Middle frontal gyrus (tissue), 1 donor: ENCODE measurements around the gene CFAP20DC.
"Not testable (repeated sequence)": the region's sequence is repeated elsewhere in the genome, so short reads cannot be mapped to it uniquely, and the experiment has no call there.

Experiments
- DNase-seq: peaks from one replicate; pipeline ENCODE4 v3.0.0-alpha.2; 2015; ENCODE audit warnings: low spot score; ENCODE audit errors: extremely low spot score

Gene CFAP20DC

GRCh38 chr3:58868097-58868779 lies 181.6 kb downstream of the CFAP20DC start:
- no peak for DNase-seq

DNA sequence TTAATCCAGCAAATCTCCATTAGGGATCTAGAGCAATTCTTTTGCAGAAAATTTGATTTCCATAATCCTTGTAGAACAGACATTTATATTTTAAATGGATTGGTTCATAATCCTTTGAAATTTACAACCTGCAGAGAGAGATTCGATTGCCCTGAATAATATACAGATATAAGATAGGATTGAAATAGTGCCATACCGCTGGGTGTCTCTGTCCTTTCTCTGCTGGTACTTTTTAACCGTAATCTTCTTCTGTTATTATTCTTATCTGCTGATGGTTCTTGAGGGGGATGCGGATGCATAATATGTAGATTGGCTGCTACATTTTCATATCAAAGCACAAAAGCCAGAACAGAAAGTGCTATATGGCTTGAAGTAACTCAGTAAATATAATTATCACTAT lies 182.2 kb downstream of the CFAP20DC start:
- DNase-seq = no peak

- DNase-seq = no peak
Measured at GRCh38 chr3:58866079-58866478, 183.7 kb downstream of the CFAP20DC start.

- no peak for DNase-seq
Measured at GRCh38 chr3:58864480-58864879, 185.3 kb downstream of the CFAP20DC start.

GRCh38 chr3:58863206-58863605 lies 186.6 kb downstream of the CFAP20DC start:
- no peak for DNase-seq

DNA sequence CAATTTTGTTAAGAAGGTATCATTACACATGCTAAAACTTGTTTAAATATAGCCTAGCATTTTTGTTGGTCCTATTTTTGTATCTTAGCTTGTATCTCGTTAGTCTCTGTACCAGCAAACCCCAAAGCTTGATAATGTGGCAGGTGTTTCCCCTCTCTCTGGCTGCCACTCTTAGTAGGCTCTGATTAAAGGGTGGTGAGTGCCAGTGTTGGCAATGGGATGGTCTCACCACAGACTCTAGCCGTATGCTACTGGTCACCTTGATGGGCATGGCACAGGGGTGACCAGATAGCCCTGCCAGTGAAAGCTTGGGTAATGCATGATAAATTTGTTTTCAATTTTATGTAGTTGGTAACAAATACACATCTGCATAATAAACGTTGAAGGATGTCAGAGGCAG lies 188.3 kb downstream of the CFAP20DC start:
- no peak for DNase-seq

- DNase-seq = no peak
Measured at GRCh38 chr3:58858126-58858525, 191.7 kb downstream of the CFAP20DC start.

- DNase-seq = no peak
Measured at GRCh38 chr3:58857402-58857801, 192.4 kb downstream of the CFAP20DC start.

DNA sequence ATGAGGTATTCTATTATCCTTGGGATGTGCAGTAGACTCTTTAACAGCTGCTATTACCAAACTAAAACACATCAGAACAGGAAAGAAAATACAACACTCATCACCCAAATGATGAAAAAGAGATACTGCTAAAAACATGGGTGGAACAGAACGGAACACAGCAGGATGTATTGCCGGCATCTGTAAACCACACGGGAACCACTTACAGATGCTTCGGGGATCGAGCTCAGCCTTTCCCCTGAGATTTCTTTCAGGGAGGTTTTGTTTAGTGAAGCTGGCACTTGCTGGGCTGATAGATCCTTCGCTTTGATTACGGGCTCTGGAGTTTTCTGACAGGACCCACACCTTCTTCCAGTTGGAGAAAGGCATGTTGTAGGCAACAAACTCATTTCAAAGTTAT lies 201.0 kb downstream of the CFAP20DC start:
- no peak for DNase-seq

DNA sequence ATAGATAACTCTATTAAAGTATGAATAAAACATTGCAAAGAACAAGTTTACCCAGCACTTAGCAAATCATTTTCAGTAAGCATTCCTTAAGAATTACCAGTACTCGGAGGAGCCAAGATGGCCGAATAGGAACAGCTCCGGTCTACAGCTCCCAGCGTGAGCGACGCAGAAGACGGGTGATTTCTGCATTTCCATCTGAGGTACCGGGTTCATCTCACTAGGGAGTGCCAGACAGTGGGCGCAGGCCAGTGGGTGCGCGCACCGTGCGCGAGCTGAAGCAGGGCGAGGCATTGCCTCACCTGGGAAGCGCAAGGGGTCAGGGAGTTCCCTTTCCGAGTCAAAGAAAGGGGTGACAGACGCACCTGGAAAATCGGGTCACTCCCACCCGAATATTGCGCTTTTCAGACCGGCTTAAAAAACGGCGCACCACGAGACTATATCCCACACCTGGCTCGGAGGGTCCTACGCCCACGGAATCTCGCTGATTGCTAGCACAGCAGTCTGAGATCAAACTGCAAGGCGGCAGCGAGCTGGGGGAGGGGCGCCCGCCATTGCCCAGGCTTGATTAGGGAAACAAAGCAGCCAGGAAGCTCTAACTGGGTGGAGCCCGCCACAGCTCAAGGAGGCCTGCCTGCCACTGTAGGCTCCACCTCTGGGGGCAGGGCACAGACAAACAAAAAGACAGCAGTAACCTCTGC lies 207.6 kb downstream of the CFAP20DC start:
- not testable (repeated sequence) for DNase-seq

- no peak for DNase-seq
Measured at GRCh38 chr3:58840949-58841348, 208.9 kb downstream of the CFAP20DC start.

DNA sequence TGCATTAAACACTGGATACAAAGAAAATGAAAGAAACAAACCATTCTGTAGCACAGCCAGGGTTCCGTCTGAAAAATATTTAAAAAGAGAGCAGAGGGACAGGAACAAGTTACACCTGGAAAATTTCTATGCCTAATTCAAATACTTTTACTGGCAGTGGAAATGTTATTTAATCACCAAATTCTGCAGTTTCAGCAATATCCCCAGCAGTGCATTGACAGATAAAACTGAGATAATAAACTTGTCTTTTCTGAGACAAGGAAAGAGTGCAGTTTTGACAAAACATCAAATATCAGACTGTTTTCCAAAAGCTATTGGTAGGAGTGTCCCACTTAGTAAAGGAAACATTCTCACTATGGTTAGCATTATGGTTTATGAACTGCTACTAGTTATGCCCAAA lies 209.9 kb downstream of the CFAP20DC start:
- DNase-seq = no peak

- no peak for DNase-seq
Measured at GRCh38 chr3:58839187-58839586, 210.6 kb downstream of the CFAP20DC start.

- DNase-seq = no peak
Measured at GRCh38 chr3:58837856-58838255, 212.0 kb downstream of the CFAP20DC start.

GRCh38 chr3:58837141-58837843 lies 212.5 kb downstream of the CFAP20DC start:
- no peak for DNase-seq

DNA sequence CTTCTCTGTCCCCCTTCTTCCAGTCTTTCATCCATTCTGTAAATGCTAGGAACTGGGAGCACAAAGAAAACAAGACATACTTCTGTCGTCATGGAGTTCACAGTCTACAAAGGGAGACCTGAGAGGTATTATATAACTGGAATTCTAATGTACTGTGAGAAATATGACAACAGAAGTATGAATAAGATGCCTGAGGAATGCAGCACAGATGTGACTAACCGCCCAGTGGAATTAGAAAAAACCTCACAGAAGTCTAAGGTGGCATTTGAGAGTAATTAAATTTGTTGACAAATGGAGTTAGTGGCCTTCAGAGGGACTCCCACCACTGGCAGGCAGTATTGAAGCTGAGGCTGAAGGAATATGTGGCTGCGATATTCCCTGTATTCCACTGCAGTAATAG lies 214.7 kb downstream of the CFAP20DC start:
- DNase-seq = no peak

DNA sequence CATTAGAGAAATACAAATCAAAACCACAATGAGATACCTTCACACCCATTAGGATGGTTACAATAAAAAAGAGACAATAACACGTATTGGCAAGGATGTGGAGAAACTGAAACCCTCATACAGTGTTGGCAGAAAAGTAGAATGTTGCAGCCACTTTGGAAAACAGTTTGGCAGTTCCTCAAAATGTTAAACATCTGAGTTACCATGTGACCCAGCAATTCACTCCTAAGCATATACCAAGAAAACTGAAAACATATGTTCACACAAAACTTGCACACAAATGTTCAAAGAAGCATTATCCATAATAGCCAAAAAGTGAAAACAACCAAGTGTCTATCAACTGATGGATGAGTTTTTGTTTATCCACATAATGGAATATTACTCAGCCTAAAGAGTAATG lies 216.3 kb downstream of the CFAP20DC start:
- no peak for DNase-seq

DNA sequence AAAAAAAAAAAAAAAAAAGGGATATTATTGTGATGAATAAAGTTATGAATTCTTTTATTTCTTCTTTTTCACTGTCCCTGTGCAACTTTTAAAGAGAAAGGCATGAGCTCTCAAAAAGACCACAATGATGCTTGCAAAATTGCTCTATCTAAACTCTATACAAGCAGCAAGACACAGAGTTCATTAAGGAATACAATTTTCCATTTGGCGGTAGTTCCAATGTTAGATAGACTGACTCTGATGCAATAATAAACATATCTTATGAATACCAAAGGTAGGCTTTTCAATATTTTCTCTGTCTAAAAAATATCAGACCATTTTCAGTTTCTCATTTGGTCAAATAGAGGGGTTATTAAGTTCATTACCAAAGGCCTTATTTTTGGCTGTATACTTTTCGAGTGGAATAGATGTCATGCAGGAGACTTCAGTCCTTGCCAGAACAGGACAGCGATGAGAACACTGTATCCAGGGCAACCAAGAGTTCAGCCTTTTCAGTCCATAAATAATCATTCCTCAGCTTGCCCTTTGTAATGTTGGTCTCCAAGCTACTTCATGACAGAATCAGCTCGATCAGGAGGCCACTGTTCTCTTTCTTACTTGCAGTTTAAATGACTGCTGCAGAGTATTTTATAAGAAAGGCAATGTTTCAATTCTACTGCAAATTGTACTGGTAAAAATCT lies 220.4 kb downstream of the CFAP20DC start:
- no peak for DNase-seq

DNA sequence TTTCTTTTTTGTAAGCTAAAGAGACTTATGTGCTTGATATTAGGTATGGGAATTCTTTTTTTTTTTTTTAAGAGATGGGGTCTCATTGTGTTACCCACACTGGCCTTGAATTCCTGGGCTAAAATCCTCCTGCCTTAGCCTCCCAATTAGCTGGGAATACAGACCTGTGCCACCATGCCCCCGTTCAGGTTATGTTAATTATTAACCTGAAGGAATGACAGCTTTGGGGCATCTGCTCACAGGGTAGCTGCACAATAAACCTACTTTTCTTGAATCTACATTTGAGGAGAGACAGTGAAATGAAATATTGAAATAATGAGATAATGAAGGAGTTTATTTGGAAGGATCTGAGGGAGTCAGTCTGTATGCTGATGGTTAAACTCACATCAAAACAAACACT lies 225.0 kb downstream of the CFAP20DC start:
- DNase-seq = no peak

- DNase-seq = peak; percentile 65
Measured at GRCh38 chr3:58824285-58824684, 225.5 kb downstream of the CFAP20DC start.

DNA sequence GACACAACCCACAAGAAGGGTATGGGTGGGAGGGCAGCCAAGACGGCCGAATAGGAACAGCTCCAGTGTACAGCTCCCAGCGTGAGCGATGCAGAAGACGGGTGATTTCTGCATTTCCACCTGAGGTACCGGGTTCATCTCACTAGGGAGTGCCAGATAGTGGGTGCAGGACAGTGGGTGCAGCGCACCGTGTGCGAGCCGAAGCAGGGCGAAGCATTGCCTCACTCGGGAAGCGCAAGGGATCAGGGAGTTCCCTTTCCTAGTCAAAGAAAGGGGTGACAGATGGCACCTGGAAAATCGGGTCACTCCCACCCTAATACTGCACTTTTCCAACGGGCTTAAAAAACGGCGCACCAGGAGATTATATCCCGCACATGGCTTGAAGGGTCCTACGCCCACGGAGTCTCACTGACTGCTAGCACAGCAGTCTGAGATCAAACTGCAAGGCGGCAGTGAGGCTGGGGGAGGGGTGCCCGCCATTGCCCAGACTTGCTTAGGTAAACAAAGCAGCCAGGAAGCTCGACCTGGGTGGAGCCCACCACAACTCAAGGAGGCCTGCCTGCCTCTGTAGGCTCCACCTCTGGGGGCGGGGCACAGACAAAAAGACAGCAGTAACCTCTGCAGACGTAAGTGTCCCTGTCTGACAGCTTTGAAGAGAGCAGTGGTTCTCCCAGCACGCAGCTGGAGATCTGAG lies 243.1 kb downstream of the CFAP20DC start:
- not testable (repeated sequence) for DNase-seq
